Aorta (tissue), 5 donors: ENCODE measurements around the gene ADI1. TPM values are rescaled to one million over a fixed set of nuclear protein-coding genes. Genes with fewer than 3 reads are reported as not detected.
"Not testable (repeated sequence)": the region's sequence is repeated elsewhere in the genome, so short reads cannot be mapped to it uniquely, and the experiment has no call there.

ENCODE experiments used
- ATAC-seq: fragments of 200-7000 bp; cut with Tn5 transposase; one replicate; pipeline ENCODE4 v1.9.1; 2022; ENCODE audit warnings: moderate library complexity; ENCODE audit not compliant: low FRiP score
- DNase-seq, 2 donors: peaks; one replicate each; pipeline ENCODE4 v3.0.0-alpha.2; 2020
- H3K27ac ChIP-seq, 2 donors: one replicate each; pipeline ENCODE4 v1.5.1; 2013; ENCODE audit warnings: low read length in 2 of 2, mild to moderate bottlenecking in 2 of 2, moderate library complexity in 2 of 2, control low read depth in 1 of 2, inconsistent platforms in 1 of 2, low read depth in 1 of 2
- H3K27me3 ChIP-seq, 2 donors: one replicate each; pipeline ENCODE4 v1.6.1; 2013; ENCODE audit warnings: control low read depth in 1 of 2, low read length in 1 of 2, mild to moderate bottlenecking in 1 of 2, moderate library complexity in 1 of 2; ENCODE audit not compliant: insufficient read depth in 2 of 2, control insufficient read depth in 1 of 2
- H3K36me3 ChIP-seq, 2 donors: one replicate each; pipeline ENCODE4 v1.6.1; 2013; ENCODE audit warnings: control low read depth in 1 of 2, low read length in 1 of 2, mild to moderate bottlenecking in 1 of 2; ENCODE audit not compliant: insufficient read depth in 2 of 2, control insufficient read depth in 1 of 2
- H3K4me1 ChIP-seq, 2 donors: one replicate each; pipeline ENCODE4 v1.6.1; 2013; ENCODE audit warnings: low read length in 2 of 2, control low read depth in 1 of 2, mild to moderate bottlenecking in 1 of 2, moderate library complexity in 1 of 2; ENCODE audit not compliant: insufficient read depth in 2 of 2, control insufficient read depth in 1 of 2
- H3K4me3 ChIP-seq, 2 donors: one replicate each; pipeline ENCODE4 v1.5.1; 2013; ENCODE audit warnings: low read length in 2 of 2, control low read depth in 1 of 2, mild to moderate bottlenecking in 1 of 2
- H3K9me3 ChIP-seq: one replicate; pipeline ENCODE4 v1.6.1; 2013; ENCODE audit warnings: mild to moderate bottlenecking, low read length; ENCODE audit not compliant: control insufficient read depth
- WGBS, 2 donors: extraction: QIAGEN DNeasy Blood & Tissue Kit; methylation state at CpG; one replicate each; pipeline ENCODE4 v1.1.7; 2013; 5-methylcytosine and 5-hydroxymethylcytosine counted together
- intact Hi-C, 2 donors: fragments of 100-400 bp; cut with DNase I; formaldehyde crosslinking; loops; one replicate each; pipeline versions ENCODE4 v1.14.2 to v1.15.0; 2022
- polyA plus RNA-seq, 2 donors: library from polyadenylated mRNA; stranded (reverse); fragments of 200-250 nt; gene quantifications; one replicate each; pipeline ENCODE4 v1.2.3, GENCODE V29; 2013
- total RNA-seq, 2 donors: library from RNA; stranded (reverse); fragmentation: NEBNext Ultra II Directional; extraction: Animal tissue kit (Norgen Biotek cat#: 25700); gene quantifications; one replicate each; pipeline ENCODE4 v1.2.1, GENCODE V29; 2021
- donor health status: healthy with polysubstance abuse.
- donor health status: Bipolar disorder and iron deficiency.
- donor health status: DM: no; HTN: no; CAD: no.
- donor health status: DM: no; HTN: no; CAD: no.
- donor health status: DM: yes; HTN: yes; CAD: no.

ADI1 gene
- total and polyA plus RNA-seq, 4 donors: 63.7 to 206 (median 114) TPM

DNA sequence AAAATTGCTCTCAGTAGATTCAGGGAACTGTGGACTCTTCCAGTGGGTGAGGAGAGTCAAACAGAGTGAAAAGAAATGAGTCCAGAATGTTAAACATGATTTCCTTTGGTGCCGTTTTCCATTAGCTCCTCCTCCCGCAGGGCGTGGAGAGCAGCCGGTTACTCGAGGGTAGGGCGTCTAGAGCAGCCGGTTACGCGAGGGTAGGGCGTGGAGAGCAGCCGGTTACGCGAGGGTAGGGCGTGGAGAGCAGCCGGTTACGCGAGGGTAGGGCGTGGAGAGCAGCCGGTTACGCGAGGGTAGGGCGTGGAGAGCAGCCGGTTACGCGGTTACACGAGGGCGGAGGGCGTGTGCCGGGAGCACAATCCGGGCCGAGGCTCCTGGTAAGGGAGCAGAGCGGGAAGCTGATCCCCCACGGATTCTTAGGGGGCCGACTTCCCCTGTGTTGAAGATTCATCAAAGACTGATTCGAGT is 70.9 kb downstream of the ADI1 start:
- DNase-seq, H3K4me1 ChIP-seq, H3K27me3 ChIP-seq, H3K36me3 ChIP-seq, H3K4me3 ChIP-seq, H3K27ac ChIP-seq, intact Hi-C loops, H3K9me3 ChIP-seq: not testable (repeated sequence)
- 87 to 91% methylated on average over 35 of the region's 35 CpGs for WGBS, 2 donors
- peak; percentile 56 for ATAC-seq

DNA sequence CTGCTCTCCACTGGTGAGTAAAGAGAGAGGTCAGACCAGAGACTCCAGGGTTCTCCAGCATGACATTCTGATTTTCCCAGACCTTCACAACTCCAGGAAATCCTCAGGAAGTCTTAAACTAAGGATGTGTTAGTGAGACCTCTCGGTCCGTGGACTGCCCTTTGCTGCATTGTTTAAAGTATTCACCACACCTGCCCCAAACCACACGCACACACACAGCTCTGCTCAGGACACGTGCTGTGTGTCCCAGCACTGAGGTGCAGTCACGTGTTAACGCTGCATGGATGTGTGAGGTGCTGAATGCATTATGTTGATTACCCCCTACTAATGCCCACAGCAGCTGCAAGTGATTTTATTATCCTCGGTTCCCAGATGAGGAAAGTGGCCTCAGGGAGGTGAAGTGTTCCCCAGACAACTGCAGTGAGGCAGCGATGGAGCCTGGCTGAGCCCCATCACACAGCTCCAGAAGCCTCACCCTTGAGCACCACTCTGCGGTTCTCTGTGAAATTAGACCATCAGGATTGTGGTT is 71.5 kb downstream of the ADI1 start:
- no peaks in the 10 kb centered on the region for H3K9me3 ChIP-seq
- 82 to 85% methylated on average over 9 of the region's 9 CpGs for WGBS, 2 donors
- no peak for DNase-seq
- ATAC-seq: peak; percentile 11
- H3K4me1 ChIP-seq: no peaks in the 10 kb centered on the region
- H3K36me3 ChIP-seq: peaks cover 0 to 3% of the 10 kb centered on the region in 2 donors
- no peak overlapping the region for H3K27ac ChIP-seq
- intact Hi-C loops: no loop called here
- H3K27me3 ChIP-seq: no peaks in the 10 kb centered on the region
- no peak overlapping the region for H3K4me3 ChIP-seq

Other genes starting within 250 kb of the ADI1 start
- 10 to 100 TPM in 1 of 2 donors, 1 to 10 TPM in 1; 9.7 to 13.7 TPM for gene EIPR1, start 141.7 kb downstream of the ADI1 start, total RNA-seq
- 10 to 100 TPM in 1 of 2 donors, 1 to 10 TPM in 1; 9.9 to 10.0 TPM for gene EIPR1, start 141.7 kb downstream of the ADI1 start, polyA plus RNA-seq
- gene TRAPPC12, start 139.8 kb downstream of the ADI1 start, total RNA-seq: 100 to 1,000 TPM in 1 of 2 donors, 10 to 100 TPM in 1; 83.8 to 125 TPM
- 100 to 1,000 TPM in 1 of 2 donors, 10 to 100 TPM in 1; 47.6 to 163 TPM for gene TRAPPC12, start 139.8 kb downstream of the ADI1 start, polyA plus RNA-seq
- gene RNASEH1, start 38.8 kb upstream of the ADI1 start, total RNA-seq: 10 to 100 TPM; 19.9 to 20.1 TPM
- gene RNASEH1, start 38.8 kb upstream of the ADI1 start, polyA plus RNA-seq: 10 to 100 TPM; 11.0 to 19.5 TPM
- gene RPS7, start 55.7 kb upstream of the ADI1 start, total RNA-seq: 100 to 1,000 TPM; 840 to 917 TPM
- 1,000 to 10,000 TPM; 1,928 to 3,519 TPM for gene RPS7, start 55.7 kb upstream of the ADI1 start, polyA plus RNA-seq
- 1 to 10 TPM; 1.4 to 1.7 TPM for gene COLEC11, start 75.6 kb upstream of the ADI1 start, total RNA-seq
- gene COLEC11, start 75.6 kb upstream of the ADI1 start, polyA plus RNA-seq: 10 to 100 TPM; 31.3 to 33.2 TPM
- not detected for gene ALLC, start 138.7 kb upstream of the ADI1 start, total RNA-seq
- gene ALLC, start 138.7 kb upstream of the ADI1 start, polyA plus RNA-seq: 1 to 10 TPM; 1.4 to 5.3 TPM
- under 1 TPM in 1 of 2 donors, not detected in 1; 0.27 TPM for gene DCDC2C, start 184.0 kb upstream of the ADI1 start, total RNA-seq
- gene DCDC2C, start 184.0 kb upstream of the ADI1 start, polyA plus RNA-seq: 10 to 100 TPM in 1 of 2 donors, 1 to 10 TPM in 1; 2.4 to 10.7 TPM